GM12891 (cell line): ENCODE data around the gene CBR4.

Experiments
- POLR2A ChIP-seq: IDR thresholded peaks from 2 replicates; pipeline ENCODE4 v1.6.1; 2011; ENCODE audit warnings: low read depth, low read length, control low read depth
- POLR2AphosphoS5 ChIP-seq: IDR thresholded peaks from 2 replicates; pipeline ENCODE4 v1.6.1; 2011; ENCODE audit warnings: low read depth, low read length, control low read depth
- SPI1 ChIP-seq: IDR thresholded peaks from 2 replicates; pipeline ENCODE4 v1.6.1; 2011; ENCODE audit warnings: low read depth, low read length, control low read depth

- TF ChIP-seq POLR2AphosphoS5 (no peak), POLR2A (no peak), SPI1 (no peak)
Measured at GRCh38 chr4:168955674-168956073, 54.4 kb downstream of the CBR4 start.
